HL-60 (cell line): ENCODE results near the gene KANK4.

Source experiments
- DNase-seq, 2 experiments: peaks; one replicate each; pipeline ENCODE4 v3.0.0-alpha.2; 2010 to 2020; ENCODE audit warnings: low read depth in 1 of 2, low spot score in 1 of 2
- H3K27ac ChIP-seq: fragments of 250-450 bp; sonication (Bioruptor Pico); replicated peaks from 2 replicates; pipeline ENCODE4 v1.5.1; 2020; ENCODE audit warnings: mild to moderate bottlenecking, moderate library complexity
- H3K27me3 ChIP-seq: fragments of 250-450 bp; sonication (Bioruptor Pico); 2 replicates; pipeline ENCODE4 v1.5.1; 2021; ENCODE audit warnings: mild to moderate bottlenecking, moderate library complexity; ENCODE audit not compliant: insufficient read depth, poor library complexity, severe bottlenecking
- H3K4me3 ChIP-seq: replicated peaks from 2 replicates; pipeline ENCODE4 v1.5.1; 2011; ENCODE audit warnings: mild to moderate bottlenecking, control low read depth, low read length; ENCODE audit not compliant: insufficient read depth
- GABPA ChIP-seq: IDR thresholded peaks from 2 replicates; pipeline ENCODE4 v1.6.1; 2012; ENCODE audit warnings: low read depth
- POLR2AphosphoS5 ChIP-seq: IDR thresholded peaks from 2 replicates; pipeline ENCODE4 v1.6.1; 2012; ENCODE audit warnings: low read depth
- SPI1 ChIP-seq: IDR thresholded peaks from 2 replicates; pipeline ENCODE4 v1.6.1; 2012; ENCODE audit warnings: low read depth, mild to moderate bottlenecking, borderline replicate concordance
- TF ChIP-seq, protein P1 (sequence below): IDR thresholded peaks from 2 replicates; pipeline ENCODE4 v1.6.1; 2012; ENCODE audit warnings: low read depth; ENCODE audit not compliant: insufficient replicate concordance
- TF ChIP-seq, protein P2 (sequence below): IDR thresholded peaks from one replicate; pipeline ENCODE4 v1.5.1; 2011; ENCODE audit warnings: low read length, control low read depth, inconsistent platforms; ENCODE audit not compliant: insufficient read depth

KANK4 gene

DNA sequence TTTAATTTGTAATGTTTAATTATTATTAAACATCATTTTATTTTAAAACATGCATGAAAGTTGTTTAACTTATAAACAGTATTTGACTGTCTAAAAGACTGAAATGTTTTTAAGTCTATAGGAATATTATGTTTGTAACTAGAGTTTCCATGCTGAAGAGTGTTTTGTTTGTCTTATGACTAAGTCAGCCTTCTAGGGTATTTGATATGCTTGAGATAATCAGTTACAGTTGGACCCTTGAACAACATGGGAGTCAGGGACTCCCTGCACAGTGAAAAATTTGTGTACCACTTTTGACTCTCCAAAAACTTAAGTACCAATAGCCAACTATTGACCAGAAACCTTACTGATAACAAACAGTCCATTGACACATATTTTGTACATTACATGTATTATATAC is 45.5 kb upstream of the KANK4 start:
- Histone ChIP-seq H3K27me3 (no peaks in the 10 kb centered on the region), H3K4me3 (no peak overlapping the region), H3K27ac (no peak overlapping the region)
- TF ChIP-seq, protein P1, sequence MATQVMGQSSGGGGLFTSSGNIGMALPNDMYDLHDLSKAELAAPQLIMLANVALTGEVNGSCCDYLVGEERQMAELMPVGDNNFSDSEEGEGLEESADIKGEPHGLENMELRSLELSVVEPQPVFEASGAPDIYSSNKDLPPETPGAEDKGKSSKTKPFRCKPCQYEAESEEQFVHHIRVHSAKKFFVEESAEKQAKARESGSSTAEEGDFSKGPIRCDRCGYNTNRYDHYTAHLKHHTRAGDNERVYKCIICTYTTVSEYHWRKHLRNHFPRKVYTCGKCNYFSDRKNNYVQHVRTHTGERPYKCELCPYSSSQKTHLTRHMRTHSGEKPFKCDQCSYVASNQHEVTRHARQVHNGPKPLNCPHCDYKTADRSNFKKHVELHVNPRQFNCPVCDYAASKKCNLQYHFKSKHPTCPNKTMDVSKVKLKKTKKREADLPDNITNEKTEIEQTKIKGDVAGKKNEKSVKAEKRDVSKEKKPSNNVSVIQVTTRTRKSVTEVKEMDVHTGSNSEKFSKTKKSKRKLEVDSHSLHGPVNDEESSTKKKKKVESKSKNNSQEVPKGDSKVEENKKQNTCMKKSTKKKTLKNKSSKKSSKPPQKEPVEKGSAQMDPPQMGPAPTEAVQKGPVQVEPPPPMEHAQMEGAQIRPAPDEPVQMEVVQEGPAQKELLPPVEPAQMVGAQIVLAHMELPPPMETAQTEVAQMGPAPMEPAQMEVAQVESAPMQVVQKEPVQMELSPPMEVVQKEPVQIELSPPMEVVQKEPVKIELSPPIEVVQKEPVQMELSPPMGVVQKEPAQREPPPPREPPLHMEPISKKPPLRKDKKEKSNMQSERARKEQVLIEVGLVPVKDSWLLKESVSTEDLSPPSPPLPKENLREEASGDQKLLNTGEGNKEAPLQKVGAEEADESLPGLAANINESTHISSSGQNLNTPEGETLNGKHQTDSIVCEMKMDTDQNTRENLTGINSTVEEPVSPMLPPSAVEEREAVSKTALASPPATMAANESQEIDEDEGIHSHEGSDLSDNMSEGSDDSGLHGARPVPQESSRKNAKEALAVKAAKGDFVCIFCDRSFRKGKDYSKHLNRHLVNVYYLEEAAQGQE = no peak
- TF ChIP-seq, protein P2, sequence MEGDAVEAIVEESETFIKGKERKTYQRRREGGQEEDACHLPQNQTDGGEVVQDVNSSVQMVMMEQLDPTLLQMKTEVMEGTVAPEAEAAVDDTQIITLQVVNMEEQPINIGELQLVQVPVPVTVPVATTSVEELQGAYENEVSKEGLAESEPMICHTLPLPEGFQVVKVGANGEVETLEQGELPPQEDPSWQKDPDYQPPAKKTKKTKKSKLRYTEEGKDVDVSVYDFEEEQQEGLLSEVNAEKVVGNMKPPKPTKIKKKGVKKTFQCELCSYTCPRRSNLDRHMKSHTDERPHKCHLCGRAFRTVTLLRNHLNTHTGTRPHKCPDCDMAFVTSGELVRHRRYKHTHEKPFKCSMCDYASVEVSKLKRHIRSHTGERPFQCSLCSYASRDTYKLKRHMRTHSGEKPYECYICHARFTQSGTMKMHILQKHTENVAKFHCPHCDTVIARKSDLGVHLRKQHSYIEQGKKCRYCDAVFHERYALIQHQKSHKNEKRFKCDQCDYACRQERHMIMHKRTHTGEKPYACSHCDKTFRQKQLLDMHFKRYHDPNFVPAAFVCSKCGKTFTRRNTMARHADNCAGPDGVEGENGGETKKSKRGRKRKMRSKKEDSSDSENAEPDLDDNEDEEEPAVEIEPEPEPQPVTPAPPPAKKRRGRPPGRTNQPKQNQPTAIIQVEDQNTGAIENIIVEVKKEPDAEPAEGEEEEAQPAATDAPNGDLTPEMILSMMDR = no peak
- TF ChIP-seq POLR2AphosphoS5 = no peak
- TF ChIP-seq GABPA = no peak
- no peak for TF ChIP-seq SPI1
- no peak for DNase-seq

DNA sequence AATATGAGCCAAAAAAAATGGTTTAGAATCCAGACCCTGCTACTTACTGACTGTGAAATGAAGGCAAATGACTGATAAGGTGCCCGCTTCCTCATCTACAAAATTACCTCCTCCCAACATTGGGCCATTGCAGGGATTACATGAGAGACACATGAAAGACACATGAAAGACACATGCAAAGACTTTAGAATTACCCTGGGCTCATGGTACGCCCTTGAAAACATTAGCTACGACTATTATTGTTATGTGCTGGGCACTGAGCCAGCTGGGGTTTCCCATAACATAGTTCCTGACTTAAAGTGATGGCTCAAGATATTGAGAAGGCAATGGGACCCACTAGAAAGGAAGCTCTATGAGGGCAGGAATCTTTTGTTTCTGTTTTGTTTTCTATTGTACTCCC is 43.7 kb upstream of the KANK4 start:
- DNase-seq = no peak
- no peak overlapping the region for H3K4me3 ChIP-seq
- H3K27ac ChIP-seq = no peak overlapping the region
- TF ChIP-seq, protein P2 = no peak
- no peak for TF ChIP-seq GABPA
- TF ChIP-seq, protein P1 = no peak
- TF ChIP-seq POLR2AphosphoS5 = no peak
- no peaks in the 10 kb centered on the region for H3K27me3 ChIP-seq

DNA sequence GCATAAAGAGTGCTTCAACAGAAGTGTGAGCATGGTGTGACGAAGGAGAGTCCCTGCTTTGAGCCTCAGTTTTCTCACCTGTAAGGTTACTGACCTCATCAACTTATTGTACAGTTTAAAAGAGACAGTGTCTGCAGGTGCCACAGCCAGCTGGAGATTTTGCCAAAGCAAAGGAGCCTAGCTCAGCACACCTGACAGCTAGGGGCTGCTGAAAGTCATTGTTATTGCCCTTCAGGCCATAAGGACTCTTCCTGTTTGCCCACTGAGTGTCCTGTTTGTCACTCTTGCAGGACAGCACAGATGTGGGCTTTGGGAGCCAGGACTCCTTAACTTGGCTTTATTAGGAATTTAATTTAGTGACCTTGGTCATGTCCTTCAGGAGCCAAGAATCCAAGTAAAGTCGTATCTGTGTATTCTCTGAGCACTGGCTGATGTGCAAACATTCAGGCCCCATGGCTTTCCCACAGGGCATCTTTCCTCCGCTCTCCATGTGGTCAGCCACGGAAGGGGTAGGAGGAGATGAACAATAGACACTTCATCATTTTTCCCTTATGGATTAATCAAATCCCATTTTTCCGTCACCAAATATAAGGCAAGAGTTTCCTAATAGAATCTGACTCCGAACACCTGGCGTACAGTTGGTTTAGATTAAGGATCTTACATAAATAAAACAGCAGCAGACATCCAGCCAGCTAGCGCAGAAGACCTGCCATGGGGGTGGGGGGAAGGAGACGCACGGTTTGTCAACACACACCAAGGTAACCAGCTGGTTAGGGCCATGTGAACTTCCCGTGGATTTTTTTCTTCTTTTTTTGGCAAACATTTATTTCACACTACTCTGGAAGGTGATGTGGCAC is 43.1 kb upstream of the KANK4 start:
- H3K27ac ChIP-seq = no peak overlapping the region
- DNase-seq = no peak
- H3K27me3 ChIP-seq = no peaks in the 10 kb centered on the region
- TF ChIP-seq, protein P2 = no peak
- TF ChIP-seq GABPA (no peak), POLR2AphosphoS5 (no peak), SPI1 (no peak)
- TF ChIP-seq, protein P1 = no peak
- H3K4me3 ChIP-seq = no peak overlapping the region
